CD4-positive, alpha-beta T cell treated with Interleukin-17A for 1 hour (primary cell): ENCODE data around the gene SYT8.
"Not testable (repeated sequence)": the region's sequence is repeated elsewhere in the genome, so short reads cannot be mapped to it uniquely, and the experiment has no call there.

Source experiments
- DNase-seq: peaks from one replicate; pipeline ENCODE4 v3.0.0-alpha.2; 2020

Gene SYT8

DNA sequence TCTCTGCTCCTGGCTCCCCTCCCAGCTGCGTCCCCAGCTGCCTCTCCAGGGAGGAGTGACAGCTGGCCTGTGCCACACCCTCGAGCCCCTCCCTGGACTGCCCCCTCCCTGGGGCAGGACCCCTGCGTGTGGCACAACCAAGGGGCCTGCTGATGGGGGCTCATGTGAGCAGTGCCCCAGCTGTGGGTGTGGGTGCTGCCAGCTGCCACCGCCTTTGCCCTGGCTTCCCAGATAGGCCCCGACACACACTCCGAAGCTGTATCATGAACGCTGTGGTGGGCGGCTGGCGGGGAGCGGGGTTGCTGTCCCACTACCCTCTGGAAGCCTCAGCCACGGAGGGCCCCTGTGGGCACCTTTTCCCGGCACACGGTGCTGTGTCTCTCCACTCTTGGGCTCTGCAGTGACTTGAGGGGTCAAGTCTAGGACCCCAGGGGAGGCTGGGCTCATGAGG, 41.1 kb downstream of the SYT8 start:
- DNase-seq, result not testable (repeated sequence)

DNA sequence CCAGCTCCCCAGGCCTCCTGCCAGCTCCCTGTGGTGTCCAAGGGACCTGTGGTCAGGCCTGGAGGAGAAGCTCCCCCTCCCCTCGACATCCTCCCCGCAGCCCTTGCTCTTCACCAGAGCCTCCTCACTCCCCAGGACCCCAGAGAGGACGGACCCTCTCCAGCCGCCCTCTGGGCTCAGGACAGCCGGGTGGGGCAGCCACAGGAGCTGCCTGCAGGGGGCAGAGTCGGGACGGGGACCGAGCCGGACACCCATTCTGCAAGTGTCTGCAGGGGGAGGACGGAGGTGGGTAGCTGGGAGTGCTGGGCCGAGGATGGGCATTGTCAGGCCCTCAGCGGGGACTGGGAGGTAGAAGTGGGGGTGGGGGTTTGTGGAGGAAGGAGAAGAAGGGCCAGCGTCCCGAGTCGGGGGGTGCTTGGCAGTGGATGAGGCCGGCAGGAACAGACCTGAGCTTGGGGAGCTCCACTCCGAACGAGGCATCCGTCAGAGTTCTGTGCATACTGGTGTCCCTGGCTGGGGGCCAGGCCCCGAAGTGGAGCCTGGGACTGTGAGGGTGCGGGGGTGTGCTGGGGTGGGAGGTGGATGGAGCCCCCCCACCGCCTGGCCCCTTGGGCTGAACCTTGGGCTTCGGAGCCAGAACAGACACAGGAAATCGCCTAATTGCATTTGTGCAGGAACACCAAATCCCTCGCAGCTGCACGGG, 41.7 kb downstream of the SYT8 start:
- DNase-seq, result no peak

DNA sequence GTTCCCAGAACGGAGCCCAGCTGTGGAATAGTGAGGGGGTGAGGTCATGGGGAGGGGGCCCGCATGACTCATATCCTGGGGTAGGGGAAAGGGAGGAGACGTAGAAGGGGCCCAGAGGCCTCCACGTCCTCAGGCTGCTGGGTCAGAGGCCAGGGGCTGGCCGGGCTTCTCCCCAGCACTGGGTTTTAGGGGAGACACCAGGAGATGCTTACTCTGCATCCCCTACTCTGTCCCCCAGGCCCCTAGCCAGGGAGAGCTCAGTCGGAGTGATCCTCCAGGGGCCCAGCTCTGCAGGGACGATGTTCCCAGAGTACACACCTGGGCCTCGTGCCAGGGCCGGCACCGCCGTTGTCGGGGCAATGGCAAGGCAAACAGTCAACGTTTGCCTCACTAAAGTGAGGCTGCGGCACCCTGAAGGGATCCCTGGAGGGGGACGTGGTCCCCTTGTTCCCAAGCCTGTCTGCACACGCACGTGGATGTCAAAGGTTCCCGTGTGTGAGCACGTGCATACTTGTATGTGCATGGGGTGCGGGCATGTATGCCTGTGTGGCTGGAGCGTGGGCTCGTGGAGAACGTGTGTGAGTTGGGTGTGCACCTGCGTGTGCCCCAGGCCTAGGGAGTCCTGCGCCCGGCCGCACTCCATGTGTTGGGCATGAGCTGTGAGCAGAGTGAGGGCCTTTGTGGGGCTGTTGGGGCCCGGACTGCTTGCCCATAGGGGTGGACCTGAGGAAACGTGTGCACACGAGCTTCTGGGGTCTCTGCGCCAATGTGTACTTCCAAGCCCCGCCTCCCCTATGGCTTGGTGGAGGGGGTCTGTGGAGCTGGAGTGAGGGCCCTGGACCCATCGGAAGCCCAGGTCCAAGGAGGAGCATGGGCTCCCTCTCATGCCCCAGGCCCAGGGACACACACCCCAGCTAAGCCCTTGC, 42.7 kb downstream of the SYT8 start:
- DNase-seq, result no peak

DNA sequence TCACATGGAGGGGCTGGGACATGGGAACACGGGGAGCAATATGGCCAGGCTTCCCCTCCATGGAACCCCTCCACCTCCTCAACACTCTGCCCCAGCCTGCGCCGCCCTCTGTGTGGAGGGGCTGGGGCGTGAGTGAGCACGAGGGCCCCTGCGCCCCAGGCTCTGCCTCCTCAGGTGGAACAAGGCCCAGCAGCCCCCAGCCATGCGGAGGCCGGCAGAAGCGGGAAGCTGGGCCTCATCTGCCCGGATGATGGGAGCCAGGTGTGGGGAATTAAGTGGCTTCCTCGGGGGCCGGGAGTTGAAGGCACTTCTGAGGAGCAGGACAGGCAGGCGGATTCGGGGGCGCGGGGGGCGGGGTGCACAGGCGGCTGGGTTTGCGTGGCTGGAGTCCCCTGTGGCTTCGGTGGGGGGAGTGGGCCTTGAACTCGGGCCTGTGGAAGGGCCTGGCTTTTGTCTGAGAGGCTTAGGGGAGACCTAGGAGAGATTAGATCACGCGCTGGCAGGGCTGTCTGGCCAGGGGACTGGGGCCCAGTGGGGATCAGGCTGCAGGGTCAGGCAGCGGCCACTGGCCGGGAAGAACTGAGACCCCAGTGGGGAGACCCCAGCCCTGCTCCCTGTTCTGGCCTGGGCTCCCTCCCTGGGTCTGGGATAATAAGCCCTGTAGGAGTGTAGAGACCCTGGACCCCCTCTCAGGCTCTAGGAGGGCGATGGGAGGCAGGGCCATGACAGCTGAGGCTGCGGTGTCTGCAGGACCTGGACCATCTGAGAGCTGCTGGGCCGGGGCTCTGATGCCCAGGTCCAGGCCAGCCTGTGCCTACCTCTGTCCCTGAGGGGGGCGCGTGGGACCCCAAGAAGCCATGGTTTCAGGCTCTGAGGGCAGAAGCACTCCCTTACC, 43.6 kb downstream of the SYT8 start:
- DNase-seq, result no peak

DNA sequence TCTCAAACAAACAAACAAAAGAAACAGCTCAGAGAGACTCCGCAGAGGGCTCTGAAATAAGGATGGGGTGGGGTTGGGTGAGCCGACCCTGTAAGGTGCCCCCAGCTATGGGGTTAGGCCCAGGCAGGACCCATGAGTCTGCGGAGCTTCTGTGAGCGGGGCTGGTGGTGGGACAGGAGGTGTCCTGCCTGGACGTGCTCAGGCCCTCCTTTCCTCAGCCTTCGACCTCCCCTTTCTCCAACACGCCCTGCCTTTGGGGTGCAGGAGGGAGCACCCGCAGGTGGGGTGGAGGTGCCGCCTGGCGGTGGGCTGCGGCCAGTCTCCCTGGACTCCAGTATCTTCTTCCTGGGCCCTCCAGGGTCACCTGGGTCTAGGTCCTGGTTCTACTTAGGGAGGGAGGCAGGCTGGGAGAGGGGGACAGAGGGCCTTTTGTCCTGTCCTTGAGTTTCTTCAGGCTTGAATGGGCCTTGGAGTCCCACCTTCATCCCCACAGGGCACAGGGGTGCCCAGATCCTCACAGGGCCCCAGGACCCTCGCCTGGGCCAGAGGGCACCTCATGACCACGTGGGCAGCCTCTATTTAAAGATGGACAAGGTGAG, 44.7 kb downstream of the SYT8 start:
- no peak for DNase-seq

DNA sequence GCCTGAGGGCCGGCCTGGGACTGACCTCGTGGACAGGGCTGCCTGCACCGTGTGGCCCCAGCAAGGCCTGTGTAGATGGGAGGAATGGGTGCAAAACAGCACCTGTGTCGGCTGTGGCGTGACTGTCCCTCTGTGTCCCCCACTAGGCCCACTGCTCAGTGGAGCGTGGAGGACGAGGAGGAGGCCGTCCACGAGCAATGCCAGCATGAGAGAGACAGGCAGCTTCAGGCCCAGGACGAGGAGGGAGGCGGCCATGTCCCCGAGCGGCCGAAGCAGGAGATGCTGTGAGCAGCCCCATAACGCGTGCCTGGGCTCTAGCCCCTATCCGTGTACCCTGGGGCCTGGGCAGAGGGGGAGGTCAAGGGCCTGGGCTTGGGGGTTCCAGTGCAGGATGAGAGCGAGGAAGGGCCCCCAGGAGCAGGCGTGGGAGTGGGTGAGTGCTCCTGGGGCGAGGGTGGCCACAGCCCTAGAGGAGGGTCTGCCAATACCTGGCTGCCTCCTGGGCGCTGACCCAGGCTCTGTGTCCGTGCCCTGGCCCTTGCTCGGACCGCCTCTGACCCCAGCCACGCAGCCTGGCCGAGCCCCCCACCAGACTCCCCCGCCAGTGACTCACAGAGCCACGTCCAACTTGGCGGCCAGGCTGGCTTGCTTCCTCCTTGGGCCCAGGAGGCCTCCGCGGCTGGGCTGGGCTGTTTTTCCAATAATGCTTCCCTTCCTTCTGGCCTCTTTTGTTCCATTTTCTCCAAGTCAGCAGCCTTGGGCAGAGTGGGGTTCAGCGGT, 45.3 kb downstream of the SYT8 start:
- no peak for DNase-seq

DNA sequence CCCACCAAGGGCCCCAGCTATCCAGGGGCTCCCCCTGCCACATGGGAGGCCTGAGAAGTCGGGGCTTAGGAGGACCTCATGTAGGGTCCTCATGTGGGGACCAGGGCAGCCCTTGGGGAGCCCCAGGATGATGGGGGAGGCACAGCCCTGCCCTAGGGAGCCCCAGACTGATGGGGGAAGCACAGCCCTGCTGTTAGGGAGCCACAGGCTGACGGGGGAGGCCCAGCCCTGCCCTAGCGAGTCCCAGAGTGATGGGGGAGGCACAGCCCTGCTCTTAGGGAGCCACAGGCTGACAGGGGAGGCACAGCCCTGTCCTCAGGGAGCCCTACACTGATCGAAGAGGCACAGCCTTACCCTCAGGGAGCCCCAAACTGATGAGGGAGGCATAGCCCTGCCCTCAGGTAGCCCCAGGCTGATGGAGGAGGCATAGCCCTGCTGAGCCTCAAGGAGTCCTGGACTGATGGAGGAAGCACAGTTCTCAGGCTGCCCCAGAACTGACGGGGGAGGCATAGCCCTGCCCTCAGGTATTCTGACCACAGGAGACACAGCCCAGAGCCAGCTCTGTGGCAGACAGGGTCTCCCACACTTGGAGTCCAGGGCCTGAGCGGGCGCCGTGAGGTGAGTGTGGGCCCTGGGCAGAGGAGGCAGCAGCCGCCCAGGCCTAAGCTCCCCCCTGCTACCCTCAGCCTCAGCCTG, 46.1 kb downstream of the SYT8 start:
- no peak for DNase-seq

DNA sequence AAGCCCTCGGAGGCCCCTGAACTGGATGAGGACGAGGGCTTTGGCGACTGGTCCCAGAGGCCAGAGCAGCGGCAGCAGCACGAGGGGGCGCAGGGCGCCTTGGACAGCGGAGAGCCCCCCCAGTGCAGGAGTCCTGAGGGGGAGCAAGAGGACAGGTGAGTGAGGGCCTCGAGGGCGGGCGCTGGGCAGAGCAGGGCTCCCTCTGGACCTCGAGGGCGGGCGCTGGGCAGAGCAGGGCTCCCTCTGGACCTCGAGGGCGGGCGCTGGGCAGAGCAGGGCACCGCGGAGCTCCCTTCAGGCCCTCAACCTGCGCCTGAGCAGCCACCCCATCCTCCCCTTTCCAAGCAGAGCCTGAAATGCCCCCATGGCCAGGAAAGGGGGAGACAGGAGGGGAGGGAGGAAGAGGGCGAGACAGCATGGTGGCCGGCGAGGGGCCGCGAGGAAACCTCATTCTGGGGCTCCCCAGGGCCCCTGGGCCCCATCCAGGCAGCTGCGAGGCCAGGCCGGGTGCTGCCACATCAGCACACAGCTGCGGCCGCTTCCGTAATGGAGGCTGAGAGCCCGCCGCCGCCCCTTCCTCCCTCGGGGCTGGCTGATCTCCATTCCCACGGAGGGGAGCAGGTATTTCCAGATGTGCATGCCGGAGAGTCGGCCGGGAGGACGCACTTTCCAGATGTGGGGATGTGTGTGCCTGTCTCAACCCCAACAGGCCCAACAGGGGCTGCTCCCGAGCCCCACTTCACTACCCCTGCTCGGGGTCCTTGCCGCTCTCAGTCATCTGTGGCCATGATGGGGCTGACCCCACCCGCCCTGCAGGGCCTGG, 46.9 kb downstream of the SYT8 start:
- no peak for DNase-seq

DNA sequence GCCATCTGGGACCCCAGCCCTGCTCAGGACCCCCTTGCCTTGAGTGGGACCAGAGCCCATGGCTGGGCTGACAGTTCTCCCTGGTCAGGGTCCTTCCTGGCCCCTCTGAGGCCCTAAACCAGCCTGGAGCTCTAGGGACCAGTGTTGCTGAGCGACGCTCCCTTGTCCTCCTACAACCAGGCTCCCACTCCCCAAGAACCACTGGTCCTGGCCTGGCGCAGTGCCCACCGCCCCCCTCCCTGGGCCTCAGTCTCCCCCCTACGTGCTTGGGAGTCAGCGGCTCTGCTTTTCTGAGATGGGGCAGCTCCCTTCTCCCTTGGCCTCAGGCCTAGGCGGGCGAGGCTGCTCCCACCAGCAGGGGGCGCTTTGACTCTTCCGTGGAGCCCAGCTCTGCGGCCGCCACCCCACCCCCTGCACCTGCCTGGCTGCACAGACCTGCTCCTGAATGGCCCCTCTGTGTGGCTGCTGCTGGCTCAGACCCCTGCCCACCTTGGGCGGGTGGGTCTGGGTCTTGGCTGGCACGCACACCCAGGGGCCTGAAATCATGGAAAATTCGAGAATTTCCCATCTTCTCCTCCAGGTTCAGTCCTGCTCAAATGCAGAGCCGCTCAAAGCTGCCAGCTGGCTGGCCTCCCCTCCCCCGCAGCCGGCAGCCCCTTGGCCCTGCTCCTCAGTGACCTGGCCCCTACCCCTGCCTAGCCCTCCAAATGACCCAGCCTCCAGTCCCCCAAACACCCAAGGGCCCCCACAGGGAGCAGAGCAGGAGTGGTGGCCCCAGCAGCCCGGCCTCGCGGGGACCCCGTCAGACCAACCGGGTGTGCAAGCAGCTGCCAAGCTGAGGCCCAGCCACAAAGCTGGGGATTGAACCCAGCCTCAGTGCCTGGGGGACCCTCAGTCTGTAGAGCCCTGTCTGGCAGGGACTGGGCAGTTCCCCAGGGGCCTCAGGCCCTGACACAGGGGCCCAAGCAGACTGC, 47.8 kb downstream of the SYT8 start:
- peak; percentile 80 for DNase-seq

DNA sequence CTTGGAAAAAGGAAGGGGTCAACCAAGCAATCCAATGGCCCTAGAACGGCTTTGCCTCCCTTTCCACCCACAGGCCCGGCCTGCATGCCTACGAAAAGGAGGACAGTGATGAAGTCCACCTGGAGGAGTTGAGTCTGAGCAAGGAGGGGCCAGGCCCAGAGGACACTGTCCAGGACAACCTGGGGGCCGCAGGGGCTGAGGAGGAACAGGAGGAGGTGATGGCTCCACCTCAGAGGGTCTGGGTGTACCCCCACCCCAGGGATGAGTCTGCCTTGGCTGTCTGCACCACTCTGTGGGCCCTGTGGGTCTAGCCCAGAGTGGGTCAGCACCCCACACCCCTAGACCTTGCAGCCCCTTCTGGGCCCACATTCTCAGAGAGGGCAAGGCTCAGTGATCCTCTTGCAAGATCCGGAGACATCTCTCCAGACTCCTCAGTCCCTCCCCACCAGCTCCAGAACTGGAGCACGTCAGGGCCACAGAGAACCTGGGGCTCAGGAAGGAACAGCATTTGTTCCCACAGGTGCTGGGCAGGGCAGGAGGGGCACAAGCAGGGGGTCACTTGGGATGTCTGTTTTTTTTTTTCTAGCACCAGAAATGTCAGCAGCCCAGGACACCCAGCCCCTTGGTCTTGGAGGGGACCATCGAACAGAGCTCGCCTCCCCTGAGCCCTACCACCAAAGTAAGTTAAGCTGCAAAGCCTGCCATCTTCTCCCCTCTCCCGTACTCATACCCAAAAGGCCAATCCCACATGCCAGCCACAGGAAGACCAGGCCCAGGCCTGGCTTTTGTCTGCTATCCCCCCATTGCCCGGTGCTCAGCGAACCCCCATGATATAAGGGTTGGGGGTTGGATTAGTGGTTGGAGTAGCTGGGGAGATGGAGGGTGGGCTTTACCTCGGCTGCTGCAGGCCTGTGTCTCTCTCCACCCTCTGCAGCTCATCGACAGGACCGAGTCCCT, 48.8 kb downstream of the SYT8 start:
- no peak for DNase-seq

DNA sequence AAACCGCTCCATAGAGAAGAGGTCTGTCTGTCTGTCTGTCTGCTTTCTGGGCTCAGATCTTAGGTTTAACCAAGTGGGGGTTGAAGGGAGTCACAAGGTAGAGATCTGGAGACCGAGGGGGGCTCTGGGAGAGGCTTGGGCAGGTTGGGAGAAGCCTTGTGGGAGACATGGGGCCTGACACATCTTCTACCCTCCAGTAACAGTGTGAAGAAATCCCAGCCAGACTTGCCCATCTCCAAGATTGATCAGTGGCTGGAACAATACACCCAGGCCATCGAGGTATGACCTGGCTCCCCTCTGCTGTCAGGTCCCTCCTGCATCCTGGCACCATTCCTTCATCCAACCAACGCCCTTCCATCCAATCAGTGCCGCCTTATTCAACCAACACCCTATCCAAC, 49.5 kb downstream of the SYT8 start:
- no peak for DNase-seq

DNA sequence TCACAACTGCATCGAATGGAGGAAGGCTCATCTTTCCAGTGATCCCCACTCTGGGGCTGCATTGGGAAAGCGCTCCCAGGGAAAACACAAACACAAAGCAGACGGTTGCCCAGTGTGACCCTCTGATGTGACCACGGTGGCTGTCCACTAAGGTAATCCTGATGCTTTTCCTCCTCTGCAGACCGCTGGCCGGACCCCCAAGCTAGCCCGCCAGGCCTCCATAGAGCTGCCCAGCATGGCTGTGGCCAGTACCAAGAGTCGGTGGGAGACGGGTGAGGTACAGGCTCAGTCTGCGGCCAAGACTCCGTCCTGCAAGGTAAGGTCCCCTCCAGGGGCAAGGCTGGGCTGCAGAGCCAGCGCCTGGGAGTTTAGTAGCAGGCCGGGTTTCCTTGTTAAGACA, 51.8 kb downstream of the SYT8 start:
- DNase-seq, result not testable (repeated sequence)
